AG04449 (cell line): ENCODE results near the gene TRIM62.
"Not testable (repeated sequence)": the region's sequence is repeated elsewhere in the genome, so short reads cannot be mapped to it uniquely, and the experiment has no call there.

ENCODE experiments used
- CTCF ChIA-PET: fragments of 350-600 bp; formaldehyde crosslinking; extraction: SDS; loops from one replicate; lab custom pipeline; 2021; ENCODE audit warnings: antibody characterized with exemption; lab: Yijun Ruan, JAX
- POLR2A ChIA-PET: fragments of 400-600, 350-600 bp; formaldehyde crosslinking; extraction: SDS; loops from one replicate; lab custom pipeline; 2020; ENCODE audit warnings: antibody characterized with exemption, inconsistent platforms; lab: Yijun Ruan, JAX
- DNase-seq: peaks from one replicate; pipeline ENCODE4 v3.0.0-alpha.2; 2010; ENCODE audit warnings: low read depth, low spot score
- H3K4me3 ChIP-seq: 2 replicates; pipeline ENCODE4 v1.5.1; 2011; ENCODE audit warnings: low read depth, mild to moderate bottlenecking, control low read depth, low read length
- CTCF ChIP-seq: IDR thresholded peaks from one replicate; pipeline ENCODE4 v1.5.1; 2011; ENCODE audit warnings: mild to moderate bottlenecking, moderate library complexity, low read length, control low read depth, inconsistent platforms; ENCODE audit not compliant: insufficient read depth; ENCODE audit errors: missing control alignments

The TRIM62 gene

GRCh38 chr1:33117440-33118085 is 64.3 kb downstream of the TRIM62 start:
- DNase-seq: no peak
- CTCF ChIA-PET: interaction anchor here (1.2 to 1.9 kb wide), 5 partner anchors 8 to 353 kb away, joined by 3 to 10 read pairs (median 5); no protein-coding TSS in a partner anchor
- no peak overlapping the region for H3K4me3 ChIP-seq
- no peak for TF ChIP-seq CTCF
- POLR2A ChIA-PET: no interaction called here

GRCh38 chr1:33111965-33112364 is 69.9 kb downstream of the TRIM62 start:
- ChIA-PET CTCF (no interaction called here), POLR2A (no interaction called here)
- TF ChIP-seq CTCF: peak; percentile 26
- no peak for DNase-seq
- H3K4me3 ChIP-seq: no peak overlapping the region

- no peak for DNase-seq
- POLR2A ChIA-PET: no interaction called here
- TF ChIP-seq CTCF: no peak
- H3K4me3 ChIP-seq: no peak overlapping the region
- CTCF ChIA-PET: interaction anchor here (1.1 to 2.2 kb wide), 6 partner anchors 11 to 188 kb away, joined by 3 to 12 read pairs (median 4); no protein-coding TSS in a partner anchor
Observed at GRCh38 chr1:33110477-33110876, 71.4 kb downstream of the TRIM62 start.

- POLR2A ChIA-PET: interaction anchor here (2.5 kb wide), 1 partner anchor 27 kb away, joined by 18 read pairs; no protein-coding TSS in a partner anchor
- CTCF ChIA-PET: interaction anchor here (1.1 to 7.5 kb wide), 4 partner anchors 26 to 168 kb away, joined by 3 to 66 read pairs (median 3); no protein-coding TSS in a partner anchor
- not testable (repeated sequence) for DNase-seq, H3K4me3 ChIP-seq
Observed at GRCh38 chr1:33100119-33100415, 81.8 kb downstream of the TRIM62 start.

GRCh38 chr1:33099290-33100118 is 82.3 kb downstream of the TRIM62 start:
- peak; percentile 70 for TF ChIP-seq CTCF
- POLR2A ChIA-PET: interaction anchor here (1.0 to 2.5 kb wide), 5 partner anchors 13 to 82 kb away, joined by 3 to 18 read pairs (median 10); partner anchors contain the start of genes AZIN2 and TRIM62

GRCh38 chr1:33098371-33098770 is 83.5 kb downstream of the TRIM62 start:
- peak; percentile 62 for DNase-seq
- CTCF ChIA-PET: interaction anchor here (0.6 to 8.7 kb wide), 5 partner anchors 15 to 165 kb away, joined by 3 to 185 read pairs (median 5); partner anchors contain the start of gene AZIN2
- TF ChIP-seq CTCF: no peak
- no peak overlapping the region for H3K4me3 ChIP-seq
- POLR2A ChIA-PET: interaction anchor here (1.5 to 2.5 kb wide), 2 partner anchors 17 to 29 kb away, joined by 12 to 18 read pairs; partner anchors contain the start of gene AZIN2

More at GRCh38 chr1:33099290-33100118, 82.3 kb downstream of the TRIM62 start:
- H3K4me3 ChIP-seq: no peak overlapping the region
- CTCF ChIA-PET: interaction anchor here (0.6 to 8.7 kb wide), 5 partner anchors 11 to 167 kb away, joined by 3 to 185 read pairs (median 3); partner anchors contain the start of gene AZIN2
- DNase-seq: peak; percentile 100
